A673 (cell line): ENCODE data around the gene PCCA. TPM values are rescaled to one million over a fixed set of nuclear protein-coding genes. Genes with fewer than 3 reads are reported as not detected.

Experiments
- BruUV-seq: library from RNA; stranded (reverse); fragments of 400-500 nt; replicated peaks from 2 replicates; lab custom pipeline; 2021; lab: Mats Ljungman, UMichigan
- CTCF ChIA-PET: fragments of 300-600 bp; sonication (Branson Sonifier 250); formaldehyde crosslinking; loops from one replicate; lab custom pipeline; 2022; ENCODE audit warnings: antibody characterized with exemption; lab: Charles Lee
- POLR2A ChIA-PET: fragments of 300-600 bp; sonication (Branson Sonifier 250); formaldehyde crosslinking; loops from one replicate; lab custom pipeline; 2022; ENCODE audit warnings: antibody characterized with exemption; ENCODE audit not compliant: low non-redundant PET; lab: Charles Lee
- DNase-seq: peaks from one replicate; pipeline ENCODE4 v3.0.0-alpha.2; 2015; ENCODE audit warnings: low spot score
- H3K27ac ChIP-seq: fragments of 200-600 bp; sonication (generic); 2 replicates; pipeline ENCODE4 v1.5.1; 2016; ENCODE audit warnings: mixed run types, low read depth, mild to moderate bottlenecking, mixed read lengths, antibody characterized with exemption, low read length; ENCODE audit not compliant: poor library complexity, severe bottlenecking
- H3K27me3 ChIP-seq: fragments of 200-600 bp; sonication (generic); replicated peaks from 2 replicates; pipeline ENCODE4 v1.6.1; 2017; ENCODE audit warnings: mixed run types, low read depth, mild to moderate bottlenecking, mixed read lengths, antibody characterized with exemption, low read length; ENCODE audit not compliant: insufficient read depth, poor library complexity
- H3K36me3 ChIP-seq: fragments of 200-600 bp; sonication (generic); 2 replicates; pipeline ENCODE4 v1.6.1; 2016; ENCODE audit warnings: mixed run types, mild to moderate bottlenecking, mixed read lengths, antibody characterized with exemption, low read length; ENCODE audit not compliant: insufficient read depth, poor library complexity, severe bottlenecking
- H3K4me1 ChIP-seq: fragments of 200-600 bp; sonication (generic); 2 replicates; pipeline ENCODE4 v1.6.1; 2017; ENCODE audit warnings: mixed run types, mild to moderate bottlenecking, mixed read lengths, antibody characterized with exemption, low read length; ENCODE audit not compliant: insufficient read depth, poor library complexity, severe bottlenecking
- H3K4me3 ChIP-seq: fragments of 200-600 bp; sonication (generic); 2 replicates; pipeline ENCODE4 v1.5.1; 2016; ENCODE audit warnings: low read depth, mixed run types, mild to moderate bottlenecking, mixed read lengths, low read length; ENCODE audit not compliant: poor library complexity, severe bottlenecking
- H3K9me3 ChIP-seq: fragments of 200-600 bp; sonication (generic); 2 replicates; pipeline ENCODE4 v1.6.1; 2016; ENCODE audit warnings: mixed run types, low read depth, mild to moderate bottlenecking, mixed read lengths, antibody characterized with exemption, low read length; ENCODE audit not compliant: poor library complexity, severe bottlenecking
- EZH2 ChIP-seq: fragments of 200-600 bp; sonication (generic); IDR thresholded peaks from 2 replicates; pipeline ENCODE4 v1.6.1; 2017; ENCODE audit warnings: borderline replicate concordance, low read depth, mild to moderate bottlenecking, mixed read lengths, antibody characterized with exemption, low read length; ENCODE audit not compliant: poor library complexity, severe bottlenecking
- intact Hi-C: fragments of 100-400 bp; cut with micrococcal nuclease; formaldehyde crosslinking; loops from one replicate; pipeline ENCODE4 v1.10.0; 2022; ENCODE audit not compliant: unreplicated experiment
- total RNA-seq: library from RNA; stranded (reverse); gene quantifications from 2 replicates; pipeline ENCODE4 v1.2.3, GENCODE V29; 2021
- TF ChIP-seq, protein P1 (sequence below): fragments of 300-800, 200-600 bp; sonication (generic); conservative IDR thresholded peaks from 2 replicates; pipeline ENCODE4 v1.5.1; 2017; ENCODE audit warnings: low read depth, mild to moderate bottlenecking, antibody characterized with exemption, low read length, moderate library complexity, mixed read lengths

The PCCA gene
- total RNA-seq, 1 experiment from 2014 or later = 93.0 TPM

DNA sequence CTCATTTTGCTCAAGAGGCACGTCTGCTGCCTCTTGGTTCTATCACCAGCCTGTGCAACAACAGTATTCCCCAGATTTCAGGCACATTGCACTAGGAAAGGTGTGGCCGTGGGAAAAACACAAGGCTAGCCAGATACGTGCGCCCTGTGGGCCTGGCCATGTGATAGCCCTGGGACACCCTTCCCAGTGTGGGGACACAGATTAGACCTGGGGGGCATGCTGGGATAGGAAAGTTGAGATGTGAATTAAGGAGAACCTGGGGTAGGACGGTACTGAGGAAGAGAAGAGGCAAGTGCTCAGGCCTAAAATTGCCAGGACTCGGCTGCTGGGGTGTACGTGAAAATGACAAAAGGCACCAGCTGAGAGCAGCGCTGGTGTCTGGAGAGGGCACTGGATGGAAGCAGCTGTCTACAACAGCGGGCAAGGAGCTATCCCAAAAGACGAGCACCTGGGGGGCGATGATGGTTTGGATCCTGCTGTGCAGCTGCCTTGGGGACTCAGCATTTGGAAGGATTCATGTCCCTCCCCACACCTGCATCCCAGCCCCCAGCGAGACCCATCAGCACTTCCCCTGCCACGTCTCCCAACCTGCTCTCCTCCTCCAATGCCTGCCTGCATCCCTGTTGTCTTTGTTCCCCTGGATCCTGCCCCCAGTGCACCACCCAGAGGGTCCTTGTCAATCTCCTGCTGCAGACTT lies 445.4 kb downstream of the PCCA start:
- Histone ChIP-seq H3K27me3 (no peaks in the 10 kb centered on the region), H3K9me3 (no peaks in the 10 kb centered on the region), H3K36me3 (no peaks in the 10 kb centered on the region), H3K27ac (no peak overlapping the region), H3K4me1 (no peaks in the 10 kb centered on the region), H3K4me3 (no peak overlapping the region)
- TF ChIP-seq, protein P1, sequence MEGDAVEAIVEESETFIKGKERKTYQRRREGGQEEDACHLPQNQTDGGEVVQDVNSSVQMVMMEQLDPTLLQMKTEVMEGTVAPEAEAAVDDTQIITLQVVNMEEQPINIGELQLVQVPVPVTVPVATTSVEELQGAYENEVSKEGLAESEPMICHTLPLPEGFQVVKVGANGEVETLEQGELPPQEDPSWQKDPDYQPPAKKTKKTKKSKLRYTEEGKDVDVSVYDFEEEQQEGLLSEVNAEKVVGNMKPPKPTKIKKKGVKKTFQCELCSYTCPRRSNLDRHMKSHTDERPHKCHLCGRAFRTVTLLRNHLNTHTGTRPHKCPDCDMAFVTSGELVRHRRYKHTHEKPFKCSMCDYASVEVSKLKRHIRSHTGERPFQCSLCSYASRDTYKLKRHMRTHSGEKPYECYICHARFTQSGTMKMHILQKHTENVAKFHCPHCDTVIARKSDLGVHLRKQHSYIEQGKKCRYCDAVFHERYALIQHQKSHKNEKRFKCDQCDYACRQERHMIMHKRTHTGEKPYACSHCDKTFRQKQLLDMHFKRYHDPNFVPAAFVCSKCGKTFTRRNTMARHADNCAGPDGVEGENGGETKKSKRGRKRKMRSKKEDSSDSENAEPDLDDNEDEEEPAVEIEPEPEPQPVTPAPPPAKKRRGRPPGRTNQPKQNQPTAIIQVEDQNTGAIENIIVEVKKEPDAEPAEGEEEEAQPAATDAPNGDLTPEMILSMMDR = no peak
- TF ChIP-seq EZH2 = no peak
- intact Hi-C loops = no loop called here
- CTCF ChIA-PET = no interaction called here
- no peak for DNase-seq
- no TSS peak for BruUV-seq
- POLR2A ChIA-PET = no interaction called here

DNA sequence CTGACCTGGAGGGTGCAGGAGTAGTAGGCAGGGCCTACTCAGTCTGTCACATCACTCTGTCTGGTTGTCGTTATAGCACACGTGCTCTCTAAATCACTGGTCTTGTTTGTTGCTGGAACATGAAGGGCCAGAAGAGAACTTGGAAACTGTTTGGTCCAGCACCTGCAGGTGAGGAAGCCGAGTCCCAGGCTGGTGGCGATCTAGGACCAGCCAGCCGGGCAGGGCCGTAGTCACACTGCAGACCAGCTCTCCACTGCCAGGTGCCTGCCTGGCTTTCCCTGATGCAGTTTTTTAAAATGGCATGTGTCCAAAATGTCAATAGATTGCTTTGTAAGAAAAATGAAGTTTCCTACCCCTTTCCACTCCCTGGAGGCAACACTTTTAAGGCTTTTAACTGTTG lies 446.0 kb downstream of the PCCA start:
- Histone ChIP-seq H3K4me1 (no peaks in the 10 kb centered on the region), H3K9me3 (no peaks in the 10 kb centered on the region), H3K4me3 (no peak overlapping the region), H3K27me3 (no peaks in the 10 kb centered on the region), H3K27ac (no peak overlapping the region), H3K36me3 (no peaks in the 10 kb centered on the region)
- no peak for TF ChIP-seq EZH2
- TF ChIP-seq, protein P1 = no peak
- intact Hi-C loops = no loop called here
- no peak for DNase-seq
- ChIA-PET POLR2A (no interaction called here), CTCF (no interaction called here)
- no TSS peak for BruUV-seq

DNA sequence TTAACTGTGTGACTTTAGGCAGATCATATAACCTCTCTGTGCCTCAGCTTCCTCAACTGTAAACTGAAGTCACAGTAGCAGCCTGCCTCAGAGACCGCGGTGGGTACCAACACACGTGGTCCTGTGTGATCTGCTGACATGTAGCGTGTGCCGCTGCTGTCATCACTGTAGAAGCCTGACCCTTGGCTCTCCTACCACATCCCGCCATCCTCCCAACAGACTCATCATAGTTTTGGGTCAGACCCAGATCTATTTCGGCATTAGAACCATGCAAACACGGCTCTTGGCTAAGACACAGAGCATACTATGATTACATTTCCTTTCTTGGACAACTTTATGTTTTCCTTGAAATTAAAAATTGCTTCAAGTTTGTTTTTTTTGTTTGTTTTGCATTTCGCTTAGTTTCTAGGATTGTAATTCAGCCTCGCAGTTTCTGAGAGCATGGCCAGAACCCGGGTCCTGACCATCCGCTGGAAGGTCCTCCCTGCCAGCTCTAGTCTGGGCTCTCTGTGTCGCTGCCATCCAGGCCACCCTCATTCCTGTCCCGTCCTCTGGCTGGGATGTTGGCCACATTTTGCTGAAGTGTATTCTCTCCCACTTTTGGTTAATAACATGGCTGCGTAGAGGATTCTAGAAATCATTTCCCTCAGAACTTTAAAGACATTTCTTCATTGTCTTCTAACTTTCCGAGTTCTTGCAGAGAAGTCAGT lies 446.7 kb downstream of the PCCA start:
- Histone ChIP-seq H3K4me3 (no peak overlapping the region), H3K27ac (no peak overlapping the region), H3K9me3 (no peaks in the 10 kb centered on the region), H3K27me3 (no peaks in the 10 kb centered on the region), H3K36me3 (no peaks in the 10 kb centered on the region), H3K4me1 (no peaks in the 10 kb centered on the region)
- ChIA-PET CTCF (no interaction called here), POLR2A (no interaction called here)
- intact Hi-C loops = no loop called here
- no TSS peak for BruUV-seq
- DNase-seq = no peak
- TF ChIP-seq, protein P1 = no peak
- no peak for TF ChIP-seq EZH2
